RCC 7860 (cell line): ENCODE data around the gene DLEC1.
A peak's percentile ranks its signal among the peaks of the same experiment; 100 is the strongest.

ENCODE experiments used
- DNase-seq: peaks from one replicate; pipeline ENCODE4 v3.0.0-alpha.2; 2015; ENCODE audit warnings: low spot score
- FAIRE-seq: peaks from 2 replicates; lab custom pipeline; 2012; peaks lifted over from hg19 to GRCh38; lab: Jason Lieb, UNC

DLEC1 gene, protein sequence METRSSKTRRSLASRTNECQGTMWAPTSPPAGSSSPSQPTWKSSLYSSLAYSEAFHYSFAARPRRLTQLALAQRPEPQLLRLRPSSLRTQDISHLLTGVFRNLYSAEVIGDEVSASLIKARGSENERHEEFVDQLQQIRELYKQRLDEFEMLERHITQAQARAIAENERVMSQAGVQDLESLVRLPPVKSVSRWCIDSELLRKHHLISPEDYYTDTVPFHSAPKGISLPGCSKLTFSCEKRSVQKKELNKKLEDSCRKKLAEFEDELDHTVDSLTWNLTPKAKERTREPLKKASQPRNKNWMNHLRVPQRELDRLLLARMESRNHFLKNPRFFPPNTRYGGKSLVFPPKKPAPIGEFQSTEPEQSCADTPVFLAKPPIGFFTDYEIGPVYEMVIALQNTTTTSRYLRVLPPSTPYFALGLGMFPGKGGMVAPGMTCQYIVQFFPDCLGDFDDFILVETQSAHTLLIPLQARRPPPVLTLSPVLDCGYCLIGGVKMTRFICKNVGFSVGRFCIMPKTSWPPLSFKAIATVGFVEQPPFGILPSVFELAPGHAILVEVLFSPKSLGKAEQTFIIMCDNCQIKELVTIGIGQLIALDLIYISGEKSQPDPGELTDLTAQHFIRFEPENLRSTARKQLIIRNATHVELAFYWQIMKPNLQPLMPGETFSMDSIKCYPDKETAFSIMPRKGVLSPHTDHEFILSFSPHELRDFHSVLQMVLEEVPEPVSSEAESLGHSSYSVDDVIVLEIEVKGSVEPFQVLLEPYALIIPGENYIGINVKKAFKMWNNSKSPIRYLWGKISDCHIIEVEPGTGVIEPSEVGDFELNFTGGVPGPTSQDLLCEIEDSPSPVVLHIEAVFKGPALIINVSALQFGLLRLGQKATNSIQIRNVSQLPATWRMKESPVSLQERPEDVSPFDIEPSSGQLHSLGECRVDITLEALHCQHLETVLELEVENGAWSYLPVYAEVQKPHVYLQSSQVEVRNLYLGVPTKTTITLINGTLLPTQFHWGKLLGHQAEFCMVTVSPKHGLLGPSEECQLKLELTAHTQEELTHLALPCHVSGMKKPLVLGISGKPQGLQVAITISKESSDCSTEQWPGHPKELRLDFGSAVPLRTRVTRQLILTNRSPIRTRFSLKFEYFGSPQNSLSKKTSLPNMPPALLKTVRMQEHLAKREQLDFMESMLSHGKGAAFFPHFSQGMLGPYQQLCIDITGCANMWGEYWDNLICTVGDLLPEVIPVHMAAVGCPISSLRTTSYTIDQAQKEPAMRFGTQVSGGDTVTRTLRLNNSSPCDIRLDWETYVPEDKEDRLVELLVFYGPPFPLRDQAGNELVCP (N-terminal part only)

DNA sequence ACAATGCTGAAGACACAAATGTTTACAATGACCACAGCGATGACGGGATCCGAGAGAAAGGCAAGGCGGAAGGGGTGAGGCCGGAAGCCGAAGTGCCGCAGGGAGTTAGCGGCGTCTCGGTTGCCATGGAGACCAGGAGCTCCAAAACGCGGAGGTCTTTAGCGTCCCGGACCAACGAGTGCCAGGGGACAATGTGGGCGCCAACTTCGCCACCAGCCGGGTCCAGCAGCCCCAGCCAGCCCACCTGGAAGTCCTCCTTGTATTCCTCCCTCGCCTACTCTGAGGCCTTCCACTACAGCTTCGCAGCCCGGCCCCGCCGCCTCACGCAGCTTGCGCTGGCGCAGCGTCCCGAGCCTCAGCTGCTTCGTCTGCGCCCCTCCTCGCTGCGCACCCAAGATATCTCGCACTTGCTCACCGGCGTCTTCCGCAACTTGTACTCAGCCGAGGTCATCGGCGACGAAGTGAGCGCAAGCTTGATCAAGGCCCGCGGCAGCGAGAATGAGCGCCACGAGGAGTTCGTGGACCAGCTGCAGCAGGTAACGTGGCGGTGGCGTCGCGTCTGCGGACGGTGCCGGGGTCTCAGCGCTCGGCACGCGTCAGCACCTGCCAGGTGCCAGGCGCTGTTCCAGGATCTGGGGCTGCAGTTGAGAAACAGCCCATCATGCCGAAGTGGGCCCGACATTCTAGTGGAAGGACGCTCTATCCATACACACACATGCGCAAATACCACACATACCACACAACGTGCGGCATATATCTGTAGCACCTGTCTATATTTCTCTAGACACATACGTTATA is at the start of gene DLEC1:
DLEC1 (plus strand) TSS at position 108 of the 798 bp plus-strand sequence; CDS start at position 126, 18 bp downstream.
- FAIRE-seq (no peak), DNase-seq (no peak)

DNA sequence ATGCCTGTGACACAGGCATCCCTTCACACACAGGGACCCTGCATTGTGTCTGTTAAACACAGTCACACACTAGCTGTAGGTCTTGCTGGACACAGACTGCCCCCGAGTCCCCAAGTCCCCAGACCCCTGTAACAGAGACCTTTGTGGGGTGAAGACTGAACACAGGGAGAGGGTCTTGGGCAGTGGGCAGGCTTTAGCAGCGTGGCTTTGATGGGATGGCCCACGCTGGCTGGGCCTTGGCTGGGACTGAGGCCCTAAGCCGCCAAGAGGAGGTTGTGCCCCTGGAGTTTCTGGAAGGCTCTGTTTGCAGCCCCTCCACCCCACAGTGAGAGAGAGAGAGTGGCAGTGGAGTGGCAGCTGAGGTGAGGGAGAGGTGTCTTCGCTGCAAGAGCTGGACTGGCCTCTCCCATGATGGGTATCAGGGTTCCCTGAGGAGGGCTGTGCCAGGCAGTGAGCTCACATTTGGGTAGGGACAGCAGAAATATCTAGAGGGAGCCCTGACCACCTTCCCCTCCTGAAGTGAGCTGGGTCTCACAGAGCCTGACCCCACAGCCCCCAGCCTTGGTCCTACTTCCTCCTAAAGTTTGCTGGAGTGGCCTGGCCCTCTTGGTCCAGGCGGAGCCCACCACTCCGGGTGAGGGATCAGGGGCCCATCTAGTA is 49.1 kb upstream of the DLEC1 start:
- DNase-seq (no peak), FAIRE-seq (no peak)

DNA sequence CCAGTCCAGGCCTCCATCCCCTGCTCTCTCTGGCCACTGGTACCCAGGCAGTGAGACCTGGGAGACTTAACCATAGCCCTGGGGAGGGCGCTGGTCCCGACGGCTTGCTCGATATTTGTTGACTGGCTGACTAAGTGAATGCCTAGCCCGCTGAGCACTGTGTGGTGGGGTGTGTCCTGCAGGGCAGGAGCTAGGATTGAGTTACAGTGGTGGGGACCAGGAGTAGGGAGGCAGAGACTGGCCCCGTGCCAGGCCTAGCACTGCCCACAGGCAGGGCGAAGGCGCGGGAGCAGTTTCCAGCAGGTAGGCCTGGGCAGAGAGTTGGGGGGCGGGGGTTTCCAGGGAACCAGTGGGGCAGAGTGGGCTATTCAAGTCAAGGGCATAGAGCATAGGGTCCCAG is 48.5 kb upstream of the DLEC1 start, which contains the start of gene VILL:
VILL (plus strand) TSS at position 260 of the 400 bp plus-strand sequence. CDS start 2,887 bp downstream, outside the sequence.
- DNase-seq (no peak), FAIRE-seq (no peak)

DNA sequence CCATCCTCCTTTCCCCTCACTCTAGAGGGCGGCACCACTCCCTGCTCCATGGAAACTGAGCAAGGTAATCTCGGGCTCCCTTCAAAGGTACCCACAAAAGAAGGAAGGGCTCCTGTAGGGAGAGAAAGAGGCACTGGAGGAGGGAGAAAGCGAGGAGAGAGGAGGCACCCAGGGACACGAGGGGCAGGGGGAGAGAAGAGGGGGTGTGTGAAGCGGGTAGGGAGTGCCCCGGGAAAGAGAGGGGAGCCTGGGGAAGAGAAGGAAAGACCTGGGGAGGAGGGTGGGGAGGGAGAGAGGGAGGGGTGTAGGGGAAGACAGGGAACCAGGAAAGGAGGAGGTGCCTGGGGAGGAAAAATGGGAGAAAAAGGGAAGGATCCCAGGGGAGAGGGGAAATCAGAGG is 47.9 kb upstream of the DLEC1 start:
- DNase-seq (no peak), FAIRE-seq (no peak)

DNA sequence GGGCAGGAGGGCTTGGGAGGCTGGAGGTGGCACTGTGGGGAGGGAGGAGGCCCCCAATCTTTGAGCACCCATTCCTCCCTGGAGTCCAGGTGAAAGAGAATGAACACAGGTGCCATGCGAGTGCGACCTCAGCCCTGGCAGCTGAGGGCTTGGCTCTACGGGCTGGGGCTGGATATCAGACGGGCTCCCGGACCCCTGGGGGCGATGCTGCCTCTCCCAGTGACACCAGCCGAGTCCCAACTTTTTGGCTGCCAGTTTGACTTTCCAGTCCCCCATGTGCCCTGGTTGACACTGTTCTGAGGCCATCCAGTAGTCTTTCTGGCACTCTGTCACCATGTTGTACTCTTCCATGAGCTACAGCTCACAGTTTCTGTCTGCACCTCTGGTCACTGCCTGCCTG is 47.2 kb upstream of the DLEC1 start:
- no peak for FAIRE-seq
- no peak for DNase-seq

DNA sequence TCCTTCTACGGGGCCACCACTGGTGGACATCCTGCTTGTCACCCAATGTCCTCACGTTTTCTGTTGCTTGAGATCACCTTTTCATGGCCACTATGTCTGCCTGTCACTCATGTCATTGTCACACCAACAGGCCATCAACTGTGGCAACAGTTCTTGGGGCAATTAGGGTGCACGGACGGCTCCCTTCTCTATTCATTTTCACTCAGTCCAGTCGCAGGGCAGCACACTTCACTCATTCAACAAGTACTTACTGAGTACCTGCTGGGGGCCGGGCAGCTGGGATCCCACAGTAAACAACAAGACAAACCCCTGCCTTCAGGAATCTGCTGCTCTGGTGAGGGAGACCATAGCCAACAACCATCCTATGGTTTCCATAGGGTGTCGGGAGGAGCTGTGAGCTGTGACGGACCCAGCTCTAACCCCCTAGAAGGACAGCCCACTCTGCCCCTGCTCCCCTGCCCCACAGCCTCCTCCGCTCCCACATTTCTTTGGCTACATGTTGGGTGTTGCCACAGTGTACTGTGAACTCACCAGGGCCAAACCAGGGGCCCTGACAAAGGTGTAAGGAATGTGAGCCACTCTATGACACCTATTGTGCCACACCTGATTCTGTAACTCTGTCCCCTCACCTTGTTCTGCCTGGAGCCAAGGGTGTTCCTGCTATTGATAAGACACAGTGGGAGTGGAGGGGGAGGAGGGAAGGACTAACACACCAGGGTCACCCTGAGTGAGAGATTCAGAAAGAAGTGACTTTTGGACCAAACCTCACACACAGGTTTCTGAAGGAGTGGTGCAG is 46.5 kb upstream of the DLEC1 start:
- FAIRE-seq (no peak), DNase-seq (no peak)

DNA sequence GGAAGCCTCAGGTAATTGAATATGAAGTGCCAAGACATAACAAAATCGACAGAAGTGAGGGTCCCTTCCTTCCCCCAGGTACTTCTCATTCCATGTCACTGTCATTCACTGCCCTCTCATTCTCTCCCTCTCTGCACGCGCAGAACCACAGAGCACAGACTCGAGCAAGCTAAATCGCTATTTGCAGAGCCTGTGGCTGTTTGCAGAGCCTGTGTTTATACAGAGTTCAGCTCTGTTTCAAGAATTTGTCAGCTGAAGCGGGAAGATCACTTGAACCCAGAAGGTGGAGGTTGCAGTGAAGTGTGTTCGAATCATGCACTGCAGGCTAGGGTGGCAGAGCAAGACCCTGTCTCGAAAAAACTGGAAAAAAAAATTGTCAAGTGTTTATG is 45.9 kb upstream of the DLEC1 start:
- DNase-seq (no peak), FAIRE-seq (no peak)

DNA sequence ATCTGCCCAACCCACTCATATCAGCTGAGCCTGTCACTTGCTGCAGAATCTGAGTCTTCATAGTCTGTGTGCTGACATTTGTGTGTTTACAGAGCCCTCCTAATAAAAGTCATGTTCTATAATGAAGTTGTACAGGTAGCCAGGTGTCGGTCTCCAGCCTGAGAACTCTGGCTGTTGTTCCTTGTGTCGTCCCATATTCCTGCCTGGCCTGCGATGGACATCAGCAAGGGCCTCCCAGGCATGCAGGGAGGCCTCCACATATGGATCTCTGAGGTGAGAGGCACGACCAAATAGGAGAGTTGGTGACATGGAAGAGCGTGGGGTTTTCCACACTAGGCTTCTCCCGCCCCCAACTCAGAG is 45.6 kb upstream of the DLEC1 start:
- FAIRE-seq = no peak

DNA sequence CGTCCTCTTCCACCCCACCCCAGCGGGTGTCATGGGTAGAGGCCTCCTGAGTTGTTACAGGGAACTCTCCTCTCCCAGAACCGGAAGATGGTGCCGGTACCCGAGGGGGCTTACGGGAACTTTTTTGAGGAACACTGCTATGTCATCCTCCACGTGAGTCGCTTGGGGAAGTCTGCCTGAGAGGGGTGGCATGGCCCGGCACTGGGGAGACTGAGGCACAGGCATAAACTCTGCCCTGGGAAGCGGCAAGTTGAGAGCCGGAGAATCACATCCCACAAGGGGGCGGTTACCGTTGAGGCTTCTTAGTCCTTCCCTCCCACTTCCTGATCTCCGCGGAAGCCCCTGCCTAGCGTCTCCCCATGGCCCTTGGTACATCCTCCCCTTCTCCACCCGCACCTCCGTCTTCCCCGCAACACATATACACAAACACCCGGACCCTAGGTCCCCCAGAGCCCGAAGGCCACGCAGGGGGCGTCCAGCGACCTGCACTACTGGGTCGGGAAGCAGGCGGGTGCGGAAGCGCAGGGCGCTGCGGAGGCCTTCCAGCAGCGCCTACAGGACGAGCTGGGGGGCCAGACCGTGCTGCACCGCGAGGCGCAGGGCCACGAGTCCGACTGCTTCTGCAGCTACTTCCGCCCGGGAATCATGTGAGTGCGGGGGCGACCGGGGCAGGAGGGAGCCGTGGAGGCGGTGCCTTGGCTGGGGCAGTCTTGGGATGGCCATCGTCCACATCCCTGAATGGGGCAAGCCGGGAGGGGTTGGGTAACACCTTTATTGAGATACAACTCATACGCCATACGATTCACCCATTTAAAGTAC is 45.0 kb upstream of the DLEC1 start:
- DNase-seq (no peak), FAIRE-seq (no peak)

More for the DNA sequence above, 45.6 kb upstream of the DLEC1 start:
- DNase-seq = no peak

DNA sequence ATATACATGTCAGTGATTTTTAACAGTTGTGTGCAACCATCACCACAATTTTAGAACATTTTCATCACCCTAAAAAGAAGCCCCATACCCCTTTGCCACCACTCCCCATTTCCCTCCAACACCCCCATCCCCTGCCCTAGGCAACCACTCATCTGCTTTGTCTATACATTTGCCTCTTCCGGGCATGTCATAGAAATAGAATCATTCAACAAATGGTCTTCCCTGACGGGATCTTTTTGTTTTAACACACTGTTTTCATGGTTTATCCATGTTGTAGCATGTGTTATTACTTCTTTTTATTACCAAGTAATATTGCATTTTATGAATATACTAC is 44.4 kb upstream of the DLEC1 start:
- DNase-seq = no peak
- FAIRE-seq = no peak

DNA sequence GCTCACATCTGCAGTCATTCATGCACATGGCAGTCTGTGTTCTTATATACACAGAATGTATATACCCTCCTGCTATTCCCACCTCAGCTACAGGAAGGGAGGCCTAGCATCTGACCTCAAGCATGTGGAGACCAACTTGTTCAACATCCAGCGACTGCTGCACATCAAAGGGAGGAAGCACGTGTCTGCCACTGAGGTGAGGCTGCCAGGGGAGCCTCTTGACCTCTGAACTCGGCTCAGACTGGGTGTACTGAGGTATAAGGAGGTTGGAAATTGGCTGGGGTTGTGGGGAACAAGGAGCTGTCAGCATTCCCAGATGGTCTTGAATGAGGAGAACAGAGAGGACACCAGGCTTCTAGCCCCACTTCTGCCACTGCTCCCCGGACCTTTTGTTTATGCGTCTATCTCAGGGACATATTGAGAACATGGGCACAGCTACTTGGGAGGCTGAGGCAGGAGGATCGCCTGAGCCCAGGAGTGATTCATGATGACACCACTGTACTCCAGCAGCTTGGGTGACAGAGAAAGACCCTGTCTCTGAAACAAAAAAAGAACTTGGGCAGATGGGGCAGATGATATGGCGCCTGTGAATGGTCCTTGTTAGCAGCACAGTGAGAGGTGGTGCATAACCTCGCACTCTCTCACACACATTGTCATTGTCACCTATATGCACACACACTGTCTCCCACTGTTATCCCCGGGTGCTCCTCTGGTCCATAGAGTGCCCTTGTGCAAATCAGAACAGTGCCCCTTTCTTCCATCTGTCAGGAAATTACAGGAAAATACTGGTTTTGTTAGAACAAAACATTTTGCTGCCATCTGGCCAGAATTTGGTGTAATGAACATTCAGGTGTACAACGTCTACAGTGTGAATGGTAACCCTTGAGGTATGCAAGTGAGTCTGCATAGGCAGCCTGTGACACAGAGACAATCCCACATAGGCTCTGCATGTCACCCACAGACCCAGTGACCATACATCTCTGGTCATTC is 43.1 kb upstream of the DLEC1 start:
- DNase-seq (no peak), FAIRE-seq (no peak)

DNA sequence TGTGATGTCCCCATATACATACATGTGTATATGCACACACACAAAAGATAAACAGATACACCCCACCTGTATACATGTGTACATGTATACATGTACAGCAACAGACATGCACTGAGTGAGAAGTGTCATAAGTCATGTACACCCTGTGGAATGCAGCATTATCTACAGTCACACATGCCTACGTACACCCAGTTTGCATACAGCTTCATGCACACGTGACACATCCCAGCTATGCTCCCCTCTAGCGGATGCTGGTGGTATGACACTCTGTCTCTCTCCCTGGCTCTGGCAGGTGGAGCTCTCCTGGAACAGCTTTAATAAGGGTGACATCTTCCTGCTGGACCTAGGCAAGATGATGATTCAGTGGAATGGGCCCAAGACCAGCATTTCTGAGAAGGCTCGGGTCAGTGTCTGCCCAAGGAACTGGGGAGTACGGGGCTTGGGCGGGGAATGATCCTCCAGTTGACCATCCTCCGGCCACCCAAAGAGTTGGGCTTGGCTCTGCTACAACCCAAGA is 42.2 kb upstream of the DLEC1 start:
- FAIRE-seq (no peak), DNase-seq (peak; percentile 63)

DNA sequence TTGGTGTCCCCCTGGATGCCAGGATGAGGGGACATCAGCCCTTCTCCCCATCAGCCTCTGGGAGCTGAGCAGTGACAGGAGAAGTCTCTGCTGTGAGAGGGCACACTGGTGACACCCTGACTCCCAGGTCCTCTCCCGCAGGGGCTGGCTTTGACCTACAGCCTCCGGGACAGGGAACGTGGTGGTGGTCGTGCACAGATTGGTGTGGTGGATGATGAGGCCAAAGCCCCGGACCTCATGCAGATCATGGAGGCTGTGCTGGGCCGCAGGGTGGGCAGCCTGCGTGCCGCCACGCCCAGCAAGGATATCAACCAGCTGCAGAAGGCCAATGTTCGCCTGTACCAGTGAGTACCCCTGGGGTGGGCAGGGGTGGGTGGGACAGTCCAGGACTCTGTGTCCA is 41.7 kb upstream of the DLEC1 start:
- DNase-seq (no peak), FAIRE-seq (no peak)

DNA sequence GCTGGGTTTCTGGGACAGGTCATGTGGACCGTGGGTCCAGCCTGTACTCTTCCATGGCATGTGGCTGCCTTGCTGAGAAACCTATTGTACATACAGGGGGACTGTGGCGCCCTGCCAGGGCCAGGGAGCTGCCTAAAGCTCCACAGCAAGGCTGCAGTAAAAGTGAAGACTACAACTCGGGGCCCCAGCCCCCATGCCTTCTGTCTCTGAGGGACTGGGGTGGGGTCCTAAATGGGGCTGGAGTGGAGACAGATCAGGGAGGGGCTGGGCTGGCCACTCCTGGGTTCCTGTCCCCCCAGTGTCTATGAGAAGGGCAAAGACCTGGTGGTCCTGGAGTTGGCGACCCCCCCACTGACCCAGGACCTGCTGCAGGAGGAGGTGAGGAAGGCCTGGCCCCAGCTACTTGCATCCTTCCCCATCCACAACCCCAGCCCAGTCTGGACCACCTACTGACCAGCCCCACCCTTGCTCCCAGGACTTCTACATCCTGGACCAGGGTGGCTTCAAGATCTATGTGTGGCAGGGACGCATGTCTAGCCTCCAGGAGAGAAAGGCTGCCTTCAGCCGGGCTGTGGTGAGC is 41.1 kb upstream of the DLEC1 start:
- FAIRE-seq = no peak
- DNase-seq = no peak

DNA sequence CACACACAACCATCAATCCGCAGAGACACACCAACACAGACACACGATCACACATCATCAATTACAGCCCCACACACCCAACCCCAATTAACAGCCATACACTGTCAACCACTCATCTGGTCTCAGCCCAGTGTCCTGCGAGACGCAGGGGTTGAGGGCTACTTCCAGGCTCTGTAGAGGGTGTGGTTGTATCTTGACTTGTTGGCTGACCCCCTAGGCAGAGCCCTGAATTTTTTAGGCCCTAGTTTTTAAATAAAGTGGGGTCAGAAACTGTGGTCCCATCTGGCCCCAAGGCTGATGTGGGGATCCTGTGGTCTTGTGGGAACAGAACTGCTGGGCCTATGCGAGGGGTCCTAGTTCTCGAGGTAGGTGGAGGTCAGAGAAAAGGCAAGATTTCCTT is 39.2 kb upstream of the DLEC1 start:
- no peak for FAIRE-seq
- no peak for DNase-seq

DNA sequence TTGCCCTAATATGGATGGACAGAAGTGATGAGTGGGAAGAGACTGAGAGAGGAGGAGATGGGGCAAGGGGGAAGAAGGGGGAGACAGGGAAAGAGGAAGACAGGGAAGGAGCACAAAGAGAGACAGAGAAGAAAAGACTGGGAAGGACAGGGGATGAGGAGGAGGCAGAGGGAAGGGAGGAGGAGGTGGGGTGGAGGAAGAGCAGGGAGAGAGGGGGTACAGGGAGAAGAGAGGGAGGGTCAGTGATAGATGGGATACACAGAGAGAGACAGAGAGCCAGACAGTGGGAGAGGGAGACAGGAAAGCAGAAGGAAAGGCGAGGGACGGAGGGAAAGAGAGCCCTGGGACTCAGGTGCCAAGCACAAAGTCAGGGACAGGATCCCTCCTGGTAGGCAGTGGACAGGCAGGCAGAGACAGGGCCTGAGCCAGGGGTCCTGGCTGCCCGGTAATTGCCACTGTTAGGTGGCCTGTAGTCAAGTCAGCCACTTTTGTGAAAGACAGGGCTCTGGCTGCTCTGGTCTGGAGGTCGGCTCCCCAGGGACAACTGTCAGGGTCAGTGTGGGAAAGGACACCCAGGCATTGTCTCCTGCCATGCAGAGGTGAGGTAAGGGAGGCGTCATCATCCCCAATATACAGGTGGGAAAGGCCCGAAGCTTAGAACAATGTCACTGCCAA is 38.6 kb upstream of the DLEC1 start:
- no peak for FAIRE-seq
- no peak for DNase-seq
